Adrenal gland (tissue), 5 donors: ENCODE data around the gene ZC2HC1B.

Experiments
- CTCF ChIP-seq, 6 experiments: fragments of 450-650 bp in 4 of 6; fragments of 200-600 bp in 2 of 6; sonication (generic) in 1 of 6; IDR thresholded peaks; 1 replicate in 5 of 6; 2 replicates in 1 of 6; pipeline versions ENCODE4 v1.5.1 to v1.8.0; 2016 to 2021; ENCODE audit warnings: antibody characterized with exemption in 6 of 6, mild to moderate bottlenecking in 2 of 6, moderate library complexity in 1 of 6
- POLR2A ChIP-seq, 2 donors: fragments of 450-650 bp; IDR thresholded peaks; one replicate each; pipeline ENCODE4 v1.6.1; 2017; ENCODE audit warnings: antibody characterized with exemption in 2 of 2, mild to moderate bottlenecking in 2 of 2, moderate library complexity in 1 of 2
- donor health status: DM: no; HTN: no; CAD: no.

GRCh38 chr6:143911028-143911427 lies 46.8 kb downstream of the ZC2HC1B start:
- TF ChIP-seq POLR2A (IDR thresholded peaks at IDR 0.05) = no peak
- TF ChIP-seq CTCF (IDR thresholded peaks at IDR 0.05) = no peak
